Testis (tissue), 2 donors: ENCODE results near the gene IVNS1ABP.

Source experiments
- POLR2A ChIP-seq: fragments of 450-650 bp; IDR thresholded peaks from one replicate; pipeline ENCODE4 v1.6.1; 2017; ENCODE audit warnings: antibody characterized with exemption, mild to moderate bottlenecking, moderate library complexity
- TF ChIP-seq, protein P1 (sequence below), 3 experiments: fragments of 450-650 bp in 2 of 3; fragments of 200-600 bp in 1 of 3; sonication (generic) in 1 of 3; IDR thresholded peaks; one replicate each; pipeline ENCODE4 v1.5.1; 2016 to 2019; ENCODE audit warnings: antibody characterized with exemption in 3 of 3, mild to moderate bottlenecking in 2 of 3, moderate library complexity in 1 of 3

- TF ChIP-seq, protein P1, sequence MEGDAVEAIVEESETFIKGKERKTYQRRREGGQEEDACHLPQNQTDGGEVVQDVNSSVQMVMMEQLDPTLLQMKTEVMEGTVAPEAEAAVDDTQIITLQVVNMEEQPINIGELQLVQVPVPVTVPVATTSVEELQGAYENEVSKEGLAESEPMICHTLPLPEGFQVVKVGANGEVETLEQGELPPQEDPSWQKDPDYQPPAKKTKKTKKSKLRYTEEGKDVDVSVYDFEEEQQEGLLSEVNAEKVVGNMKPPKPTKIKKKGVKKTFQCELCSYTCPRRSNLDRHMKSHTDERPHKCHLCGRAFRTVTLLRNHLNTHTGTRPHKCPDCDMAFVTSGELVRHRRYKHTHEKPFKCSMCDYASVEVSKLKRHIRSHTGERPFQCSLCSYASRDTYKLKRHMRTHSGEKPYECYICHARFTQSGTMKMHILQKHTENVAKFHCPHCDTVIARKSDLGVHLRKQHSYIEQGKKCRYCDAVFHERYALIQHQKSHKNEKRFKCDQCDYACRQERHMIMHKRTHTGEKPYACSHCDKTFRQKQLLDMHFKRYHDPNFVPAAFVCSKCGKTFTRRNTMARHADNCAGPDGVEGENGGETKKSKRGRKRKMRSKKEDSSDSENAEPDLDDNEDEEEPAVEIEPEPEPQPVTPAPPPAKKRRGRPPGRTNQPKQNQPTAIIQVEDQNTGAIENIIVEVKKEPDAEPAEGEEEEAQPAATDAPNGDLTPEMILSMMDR (IDR thresholded peaks at IDR 0.05) = no peak
- TF ChIP-seq POLR2A = no peak
These were observed 59.2 kb downstream of the IVNS1ABP start for GRCh38 chr1:185257950-185258208.
